Peyer's patch (tissue), 4 donors: ENCODE results near the gene LY6G6C.

Experiments
- POLR2A ChIP-seq, 2 donors: fragments of 450-650 bp; IDR thresholded peaks; one replicate each; pipeline ENCODE4 v1.5.1; 2017; ENCODE audit warnings: antibody characterized with exemption in 2 of 2, mild to moderate bottlenecking in 2 of 2, moderate library complexity in 2 of 2
- TF ChIP-seq, protein P1 (sequence below), 6 experiments: fragments of 450-650 bp in 4 of 6; fragments of 200-600 bp in 2 of 6; sonication (generic) in 1 of 6; IDR thresholded peaks; one replicate each; pipeline ENCODE4 v1.5.1; 2017 to 2019; ENCODE audit warnings: antibody characterized with exemption in 6 of 6, mild to moderate bottlenecking in 3 of 6, moderate library complexity in 1 of 6

DNA sequence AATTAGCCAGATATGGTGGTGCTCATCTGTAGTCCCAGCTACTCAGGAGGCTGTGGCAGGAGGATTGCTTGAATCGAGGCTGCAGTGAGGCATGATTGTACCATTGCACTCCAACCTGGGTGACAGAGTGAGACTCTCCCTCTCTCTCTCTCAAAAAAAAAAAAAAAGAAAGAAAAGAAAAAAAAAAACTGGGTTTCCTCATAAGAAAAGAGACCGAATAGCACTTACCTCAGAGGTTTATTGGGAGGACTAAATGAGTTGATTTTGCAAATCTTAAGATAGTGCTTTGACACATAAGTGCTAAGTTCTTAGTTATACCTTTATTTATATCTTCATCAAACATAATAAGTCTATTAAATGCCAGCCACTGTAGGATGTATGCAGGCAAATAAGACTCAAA is 49.3 kb upstream of the LY6G6C start:
- TF ChIP-seq, protein P1, sequence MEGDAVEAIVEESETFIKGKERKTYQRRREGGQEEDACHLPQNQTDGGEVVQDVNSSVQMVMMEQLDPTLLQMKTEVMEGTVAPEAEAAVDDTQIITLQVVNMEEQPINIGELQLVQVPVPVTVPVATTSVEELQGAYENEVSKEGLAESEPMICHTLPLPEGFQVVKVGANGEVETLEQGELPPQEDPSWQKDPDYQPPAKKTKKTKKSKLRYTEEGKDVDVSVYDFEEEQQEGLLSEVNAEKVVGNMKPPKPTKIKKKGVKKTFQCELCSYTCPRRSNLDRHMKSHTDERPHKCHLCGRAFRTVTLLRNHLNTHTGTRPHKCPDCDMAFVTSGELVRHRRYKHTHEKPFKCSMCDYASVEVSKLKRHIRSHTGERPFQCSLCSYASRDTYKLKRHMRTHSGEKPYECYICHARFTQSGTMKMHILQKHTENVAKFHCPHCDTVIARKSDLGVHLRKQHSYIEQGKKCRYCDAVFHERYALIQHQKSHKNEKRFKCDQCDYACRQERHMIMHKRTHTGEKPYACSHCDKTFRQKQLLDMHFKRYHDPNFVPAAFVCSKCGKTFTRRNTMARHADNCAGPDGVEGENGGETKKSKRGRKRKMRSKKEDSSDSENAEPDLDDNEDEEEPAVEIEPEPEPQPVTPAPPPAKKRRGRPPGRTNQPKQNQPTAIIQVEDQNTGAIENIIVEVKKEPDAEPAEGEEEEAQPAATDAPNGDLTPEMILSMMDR (IDR thresholded peaks at IDR 0.05), result no peak
- TF ChIP-seq POLR2A (IDR thresholded peaks at IDR 0.05), result no peak
